ENCODE data around the gene NOP53.
"Not testable (repeated sequence)": the region's sequence is repeated elsewhere in the genome, so short reads cannot be mapped to it uniquely, and the experiment has no call there.

Gene NOP53

GRCh38 chr19:47754206-47755064 lies 9.1 kb downstream of the NOP53 start:
- no peak for DNase-seq (ENCODE audit: low read depth in 3 of 3)

- DNase-seq (ENCODE audit: low read depth in 3 of 3): no peak
These were observed 9.9 kb downstream of the NOP53 start for GRCh38 chr19:47755065-47755761.

GRCh38 chr19:47755762-47756626 lies 10.6 kb downstream of the NOP53 start:
- DNase-seq (ENCODE audit: low read depth in 3 of 3): no peak

GRCh38 chr19:47756627-47756929 lies 11.2 kb downstream of the NOP53 start:
- no peak for DNase-seq (ENCODE audit: low read depth in 3 of 3)

- no peak for DNase-seq (ENCODE audit: low read depth in 3 of 3)
These were observed 11.7 kb downstream of the NOP53 start for GRCh38 chr19:47756953-47757608.

GRCh38 chr19:47757617-47758442 lies 12.5 kb downstream of the NOP53 start:
- DNase-seq (ENCODE audit: low read depth in 3 of 3): no peak

- DNase-seq (ENCODE audit: low read depth in 3 of 3): no peak
These were observed 13.1 kb downstream of the NOP53 start for GRCh38 chr19:47758443-47758804.

GRCh38 chr19:47760632-47760999 lies 15.3 kb downstream of the NOP53 start:
- DNase-seq (ENCODE audit: low read depth in 3 of 3): no peak

GRCh38 chr19:47761566-47761965 lies 16.2 kb downstream of the NOP53 start:
- DNase-seq (ENCODE audit: low read depth in 3 of 3): no peak

GRCh38 chr19:47762151-47762550 lies 16.8 kb downstream of the NOP53 start:
- no peak for DNase-seq (ENCODE audit: low read depth in 3 of 3)

- no peak for DNase-seq (ENCODE audit: low read depth in 3 of 3)
These were observed 17.4 kb downstream of the NOP53 start for GRCh38 chr19:47762615-47763308.

GRCh38 chr19:47764705-47765104 lies 19.4 kb downstream of the NOP53 start:
- DNase-seq (ENCODE audit: low read depth in 3 of 3): not testable (repeated sequence)

GRCh38 chr19:47765523-47766358 lies 20.4 kb downstream of the NOP53 start:
- no peak for DNase-seq (ENCODE audit: low read depth in 3 of 3)

- no peak for DNase-seq (ENCODE audit: low read depth in 3 of 3)
These were observed 20.9 kb downstream of the NOP53 start for GRCh38 chr19:47766359-47766620.

- DNase-seq (ENCODE audit: low read depth in 3 of 3): no peak
These were observed 21.3 kb downstream of the NOP53 start for GRCh38 chr19:47766670-47767069.

- no peak for DNase-seq (ENCODE audit: low read depth in 3 of 3)
These were observed 22.0 kb downstream of the NOP53 start for GRCh38 chr19:47767349-47767748.

- DNase-seq (ENCODE audit: low read depth in 3 of 3): no peak
These were observed 23.3 kb downstream of the NOP53 start for GRCh38 chr19:47768604-47769003.

GRCh38 chr19:47769534-47769933 lies 24.2 kb downstream of the NOP53 start:
- no peak for DNase-seq (ENCODE audit: low read depth in 3 of 3)

GRCh38 chr19:47771291-47771690 lies 25.9 kb downstream of the NOP53 start:
- not testable (repeated sequence) for DNase-seq (ENCODE audit: low read depth in 3 of 3)

GRCh38 chr19:47776568-47776967 lies 31.2 kb downstream of the NOP53 start:
- no peak for DNase-seq (ENCODE audit: low read depth in 3 of 3)

Measured in stimulated activated CD4-positive, alpha-beta T cell treated with anti-CD3 and anti-CD28 coated beads, TNF-alpha, amount 100 ng/mL, for 48 hours (primary cell).